Islet precursor cell (in vitro differentiated cells): ENCODE measurements around the gene CXCL17.
"Not testable (repeated sequence)": the region's sequence is repeated elsewhere in the genome, so short reads cannot be mapped to it uniquely, and the experiment has no call there.

Experiments used
- DNase-seq: peaks from one replicate; pipeline ENCODE4 v3.0.0-alpha.2; 2018

CXCL17 gene, protein sequence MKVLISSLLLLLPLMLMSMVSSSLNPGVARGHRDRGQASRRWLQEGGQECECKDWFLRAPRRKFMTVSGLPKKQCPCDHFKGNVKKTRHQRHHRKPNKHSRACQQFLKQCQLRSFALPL

DNA sequence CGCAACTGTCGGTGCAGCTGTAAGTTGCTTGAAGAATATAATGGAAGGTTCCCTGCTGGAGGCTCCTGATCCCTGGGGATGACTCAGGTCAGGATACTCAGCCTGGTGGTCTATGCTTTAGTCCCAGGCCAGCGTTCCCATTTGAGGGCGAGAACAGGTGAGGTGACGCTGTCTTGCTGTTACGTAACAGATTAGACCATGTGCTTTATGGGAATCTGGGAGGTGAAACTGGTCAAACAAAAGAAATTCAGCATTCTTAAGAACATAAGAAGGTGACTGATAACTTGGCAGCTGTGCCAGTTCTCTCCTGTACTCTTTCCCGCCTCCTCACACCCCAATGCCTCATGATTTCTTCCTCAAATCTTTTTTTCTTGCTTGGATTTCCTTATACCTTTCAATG, at the start of gene CXCL17:
CXCL17 (minus strand) TSS at position 114 of the 400 bp plus-strand sequence. CDS start 114 bp downstream, outside the sequence.
- DNase-seq, result no peak

DNA sequence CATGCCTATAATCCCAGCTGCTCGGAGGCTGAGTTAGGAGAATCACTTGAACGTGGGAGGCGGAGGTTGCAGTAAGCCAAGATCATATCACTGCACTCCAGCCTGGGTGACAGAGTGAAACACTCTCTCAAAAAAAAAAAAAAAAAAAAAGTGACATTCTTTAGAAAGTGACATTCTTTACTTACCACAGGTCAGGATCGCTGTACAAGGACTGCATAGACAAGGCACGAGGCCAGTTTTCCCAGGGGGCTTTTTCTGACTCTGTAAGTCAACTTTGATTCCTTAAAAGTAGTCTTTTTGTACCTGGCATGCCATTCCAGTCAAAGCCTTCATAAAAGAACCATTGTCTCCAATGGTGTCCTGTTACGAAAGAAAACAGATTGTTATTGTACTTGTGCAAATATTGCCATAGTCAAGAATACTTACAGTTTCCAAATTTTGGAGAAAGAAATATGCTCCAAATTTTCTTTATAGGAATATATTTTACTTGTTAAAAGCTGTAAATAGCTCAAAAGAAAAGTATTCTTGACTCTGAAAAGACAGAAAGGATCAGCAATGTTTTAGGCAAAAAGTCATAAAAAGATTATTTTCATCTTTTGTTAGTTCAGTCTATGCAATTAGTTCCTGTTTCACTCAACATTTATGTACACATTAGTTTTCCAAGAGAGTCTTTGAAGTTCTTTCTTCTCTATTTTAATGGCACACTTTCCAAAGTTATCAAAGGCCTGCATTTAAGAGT, 46.2 kb upstream of the CXCL17 start:
- peak; percentile 92 for DNase-seq

- no peak for DNase-seq
Observed at GRCh38 chr19:42487798-42488178, 45.0 kb upstream of the CXCL17 start.

DNA sequence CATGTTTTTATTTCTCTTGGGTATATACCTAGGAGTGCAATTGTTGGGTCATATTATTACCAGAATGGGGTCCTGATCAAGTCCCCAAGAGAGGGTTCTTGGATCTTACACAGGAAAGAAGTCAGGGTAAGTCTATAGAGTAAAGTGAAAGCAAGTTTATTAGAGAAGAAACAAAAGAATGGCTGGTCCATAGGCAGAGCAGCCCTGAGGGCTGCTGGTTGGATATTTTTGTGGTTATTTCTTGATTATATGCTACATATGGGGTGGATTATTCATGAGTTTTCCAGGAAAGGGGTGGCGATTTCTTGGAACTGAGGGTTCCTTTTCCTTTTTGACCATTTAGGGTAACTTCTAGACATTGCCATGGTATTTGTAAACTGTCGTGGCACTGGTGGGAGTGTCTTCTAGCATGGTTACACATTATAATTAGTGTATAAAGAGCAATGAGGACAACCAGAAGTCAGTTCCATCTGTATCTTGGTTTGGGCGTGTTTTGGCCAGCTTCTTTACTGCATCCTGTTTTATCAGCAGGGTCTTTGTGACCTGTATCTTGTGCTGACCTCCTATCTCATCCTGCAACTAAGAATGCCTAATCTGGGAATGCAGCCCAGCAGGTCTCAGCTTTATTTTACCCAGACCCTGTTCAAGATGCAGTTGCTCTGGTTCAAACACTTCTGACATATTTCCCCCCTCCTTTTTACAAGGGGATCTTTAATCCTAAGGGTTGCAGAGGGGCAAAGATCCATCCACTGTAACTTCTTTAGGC, 44.5 kb upstream of the CXCL17 start:
- DNase-seq, result peak; percentile 70

DNA sequence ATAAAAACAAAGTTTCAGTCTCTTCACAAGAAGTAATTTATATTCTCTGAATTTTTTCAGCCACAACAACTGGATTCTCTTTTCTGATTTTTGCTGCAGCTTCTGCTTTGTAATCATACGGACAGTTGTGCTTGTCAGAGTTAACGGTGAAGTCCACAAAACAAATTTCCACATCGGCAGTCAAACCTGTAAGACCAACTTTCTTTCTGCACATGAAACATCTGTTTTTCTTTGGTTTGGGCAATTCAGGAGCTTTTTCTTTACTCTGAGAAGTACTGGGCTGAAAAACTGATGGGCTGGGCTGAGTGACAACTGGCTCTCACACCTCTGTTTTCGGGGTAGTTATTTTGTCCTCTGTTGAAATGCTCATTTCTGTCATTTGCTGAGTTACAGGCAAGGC, 42.3 kb upstream of the CXCL17 start:
- DNase-seq, result not testable (repeated sequence)

DNA sequence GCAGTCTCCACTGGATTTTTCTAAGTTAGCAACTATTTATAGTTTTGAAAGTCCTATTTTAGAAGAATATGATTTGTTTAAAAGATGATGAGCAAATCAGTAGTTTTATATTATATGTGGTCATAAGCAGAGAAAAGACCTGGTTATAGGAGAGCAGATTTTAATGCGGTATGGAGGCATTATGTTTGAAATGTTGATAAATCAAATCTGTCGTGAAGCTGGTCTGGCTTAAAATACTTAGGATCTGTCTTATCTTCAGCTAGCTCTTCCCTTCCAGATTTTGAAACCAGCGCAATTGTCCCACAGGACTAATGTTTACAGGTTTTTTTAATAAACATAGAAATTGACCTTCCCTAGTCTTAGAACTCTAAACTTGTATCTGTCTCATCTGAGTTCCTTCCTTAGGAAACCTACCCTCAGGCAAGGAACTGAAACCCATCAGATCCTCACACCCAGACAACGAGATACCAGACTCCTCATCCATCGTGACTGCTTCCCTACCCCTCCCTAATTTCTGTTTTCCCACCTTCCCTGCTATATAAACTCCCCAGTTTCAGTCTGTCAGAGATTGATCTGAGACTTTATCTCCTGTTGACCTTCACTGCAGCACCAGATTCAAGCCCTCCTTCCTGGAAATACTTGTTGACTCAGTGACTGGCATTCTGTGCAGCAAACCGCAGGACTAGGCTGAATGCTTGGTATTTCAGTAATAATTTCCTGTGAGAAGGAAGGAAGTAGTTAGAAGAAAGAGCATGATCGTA, 37.8 kb upstream of the CXCL17 start:
- DNase-seq, result peak; percentile 84

GRCh38 chr19:42479736-42480135, 37.0 kb upstream of the CXCL17 start:
- peak; percentile 67 for DNase-seq

- DNase-seq, result no peak
Observed at GRCh38 chr19:42478765-42479311, 36.1 kb upstream of the CXCL17 start.

DNA sequence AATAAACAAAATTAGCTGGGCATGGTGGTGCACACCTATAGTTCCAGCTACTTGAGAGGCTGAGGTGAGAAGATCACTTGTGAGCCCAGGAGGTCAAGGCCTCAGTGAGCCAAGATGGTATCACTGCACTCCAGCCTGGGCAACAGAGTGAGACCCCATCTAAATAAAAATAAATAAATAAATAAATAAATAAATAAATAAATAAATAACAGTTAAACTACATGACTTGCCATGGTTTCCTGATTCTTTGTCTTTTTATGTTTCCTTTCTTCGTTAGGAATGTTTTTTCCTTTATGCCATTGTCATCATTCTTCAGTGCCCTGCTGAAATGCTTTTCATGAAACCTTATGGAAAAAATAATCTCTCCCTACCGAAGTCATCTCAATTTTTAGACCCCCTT, 35.2 kb upstream of the CXCL17 start:
- DNase-seq, result no peak

DNA sequence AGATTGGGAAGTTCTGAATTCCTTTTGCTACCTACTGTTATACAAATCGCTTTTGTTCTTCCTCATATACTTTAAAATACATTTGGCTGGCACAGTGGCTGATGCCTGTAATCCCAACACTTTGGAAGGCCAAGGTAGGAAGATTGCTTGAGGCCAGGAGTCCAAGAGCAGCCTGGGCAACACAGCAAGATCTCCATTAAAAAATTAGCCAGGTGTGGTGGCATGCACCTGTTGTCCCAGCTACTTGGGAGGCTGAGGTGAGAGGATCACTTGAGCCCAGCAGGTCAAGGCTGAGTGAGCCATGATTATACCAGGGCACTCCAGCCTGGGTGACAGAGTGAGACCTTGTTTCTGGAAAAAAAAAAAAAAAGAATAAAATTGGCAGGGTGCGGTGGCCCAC, 34.4 kb upstream of the CXCL17 start:
- DNase-seq, result no peak

DNA sequence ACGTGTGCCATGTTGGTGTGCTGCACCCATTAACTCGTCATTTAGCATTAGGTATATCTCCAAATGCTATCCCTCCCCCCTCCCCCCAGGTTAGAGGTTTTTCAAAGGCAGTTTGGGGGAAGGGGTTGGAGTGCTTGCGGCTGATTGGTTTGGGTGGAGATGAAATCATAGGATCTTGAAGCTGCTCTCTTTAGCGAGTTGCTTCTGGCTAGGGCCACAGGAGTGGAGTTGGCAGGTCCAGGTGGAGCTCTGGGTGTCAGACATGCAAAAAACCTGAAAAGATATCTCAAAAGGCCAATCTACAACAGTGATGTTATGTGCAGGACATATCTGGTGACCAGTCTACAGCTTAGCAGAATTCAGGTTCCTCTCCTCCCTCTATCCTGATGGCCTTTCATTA, 32.6 kb upstream of the CXCL17 start:
- DNase-seq, result no peak

DNA sequence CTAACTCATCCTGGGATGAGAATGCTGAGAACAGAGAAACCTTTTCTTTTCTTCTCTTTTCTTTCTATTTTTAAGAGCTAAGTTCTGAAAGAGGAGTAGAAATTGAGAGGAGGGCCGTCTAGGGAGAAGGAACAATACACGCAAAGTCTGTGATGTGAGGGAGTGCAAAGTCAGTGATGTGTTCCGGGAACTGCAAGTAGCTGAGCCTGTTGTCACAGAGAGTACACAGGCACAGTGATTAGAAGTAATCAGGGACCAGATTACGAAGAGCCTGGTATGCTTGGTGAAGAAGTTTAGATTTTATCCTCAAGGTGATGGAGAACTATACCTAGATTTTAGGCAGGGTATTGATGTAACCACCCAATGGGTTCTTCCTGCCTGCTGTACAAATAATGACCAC, 32.0 kb upstream of the CXCL17 start:
- no peak for DNase-seq

DNA sequence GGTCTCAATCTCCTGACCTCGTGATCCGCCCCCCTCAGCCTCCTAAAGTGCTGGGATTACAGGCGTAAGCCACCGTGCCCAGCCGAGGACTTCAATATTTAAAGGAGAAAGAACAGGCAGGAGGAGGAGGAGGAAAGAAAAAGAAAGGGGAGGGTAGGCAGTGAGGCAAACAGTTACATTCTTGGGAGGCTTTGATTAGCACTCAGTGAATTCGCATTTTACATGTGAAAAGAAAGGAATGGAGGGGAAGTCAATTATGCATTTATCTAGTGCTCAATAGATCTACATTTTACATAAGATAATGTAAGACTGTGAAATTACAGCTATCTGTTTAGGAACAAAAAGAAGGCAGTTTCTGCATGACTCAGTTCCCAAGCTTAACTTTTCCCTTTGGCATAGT, 30.9 kb upstream of the CXCL17 start:
- DNase-seq, result no peak

DNA sequence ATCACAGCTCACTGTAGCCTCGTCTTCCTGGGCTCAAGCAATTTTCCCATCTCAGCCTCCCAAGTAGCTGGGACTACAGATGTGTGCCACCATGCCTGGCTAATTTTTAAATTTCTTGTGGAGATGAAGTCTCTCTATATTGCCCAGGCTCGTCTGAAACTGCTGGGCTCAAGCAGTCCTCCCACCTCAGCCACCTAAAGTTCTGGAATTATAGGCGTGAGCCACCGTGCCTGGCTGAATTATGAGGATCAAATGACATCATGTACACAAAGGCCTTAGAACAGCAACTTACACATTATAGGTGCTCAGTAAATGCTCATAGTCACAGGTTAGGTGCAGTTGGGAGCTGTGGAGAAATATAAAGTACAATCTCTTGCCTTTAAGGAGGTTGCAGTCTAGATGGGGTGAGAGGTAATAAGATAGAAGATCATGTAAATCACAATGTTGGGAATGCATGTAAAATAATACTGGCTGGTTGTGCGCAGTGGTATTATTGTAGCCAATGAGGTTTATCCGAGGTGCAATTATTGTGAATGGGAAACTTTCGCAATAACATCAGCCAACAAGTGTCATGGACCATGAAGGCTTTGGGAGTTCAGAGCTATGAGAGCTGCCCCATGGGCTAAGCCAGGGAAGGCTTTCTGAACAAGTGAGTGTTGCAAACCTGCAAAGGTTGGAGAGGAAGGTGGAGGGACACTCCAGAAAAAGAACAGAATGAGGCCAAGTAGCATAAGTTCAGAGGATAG, 29.8 kb upstream of the CXCL17 start:
- DNase-seq, result no peak

DNA sequence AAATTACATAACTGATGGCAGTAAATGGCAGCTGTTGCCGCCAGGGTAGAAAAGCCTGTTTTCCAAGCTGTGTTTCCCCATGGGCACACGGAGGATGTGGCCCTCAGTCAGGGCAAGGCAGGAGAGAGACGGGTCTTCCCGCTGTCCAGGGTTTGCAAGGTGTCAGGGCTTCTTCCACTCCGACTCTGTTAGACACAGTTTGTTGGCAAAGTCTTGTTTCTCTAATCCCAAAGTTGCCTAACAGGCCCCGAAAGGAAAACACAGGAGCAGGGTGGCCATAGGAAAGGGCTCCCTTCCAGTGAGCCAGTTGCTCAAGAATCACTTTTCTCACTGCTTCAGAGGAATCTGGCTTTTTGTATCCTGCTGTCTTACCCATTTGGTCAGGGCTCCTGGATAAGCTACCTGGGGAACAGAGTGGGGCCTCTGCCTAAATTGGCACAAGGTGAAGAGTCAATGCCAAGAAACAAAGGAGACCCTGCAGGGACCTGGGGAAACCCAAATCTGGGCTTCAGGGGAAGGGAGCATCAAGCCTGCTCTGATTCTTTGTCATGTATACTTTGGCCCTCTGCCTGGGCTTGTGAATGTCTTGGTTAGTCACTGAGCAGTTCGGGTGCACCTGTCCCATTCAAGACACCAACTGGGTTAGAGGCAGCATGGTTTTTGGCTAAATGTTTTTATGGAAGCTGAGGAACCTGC, 29.0 kb upstream of the CXCL17 start:
- no peak for DNase-seq

GRCh38 chr19:42469311-42470235, 26.8 kb upstream of the CXCL17 start:
- peak; percentile 86 for DNase-seq

- DNase-seq, result peak; percentile 96
Observed at GRCh38 chr19:42468273-42468796, 25.6 kb upstream of the CXCL17 start.

DNA sequence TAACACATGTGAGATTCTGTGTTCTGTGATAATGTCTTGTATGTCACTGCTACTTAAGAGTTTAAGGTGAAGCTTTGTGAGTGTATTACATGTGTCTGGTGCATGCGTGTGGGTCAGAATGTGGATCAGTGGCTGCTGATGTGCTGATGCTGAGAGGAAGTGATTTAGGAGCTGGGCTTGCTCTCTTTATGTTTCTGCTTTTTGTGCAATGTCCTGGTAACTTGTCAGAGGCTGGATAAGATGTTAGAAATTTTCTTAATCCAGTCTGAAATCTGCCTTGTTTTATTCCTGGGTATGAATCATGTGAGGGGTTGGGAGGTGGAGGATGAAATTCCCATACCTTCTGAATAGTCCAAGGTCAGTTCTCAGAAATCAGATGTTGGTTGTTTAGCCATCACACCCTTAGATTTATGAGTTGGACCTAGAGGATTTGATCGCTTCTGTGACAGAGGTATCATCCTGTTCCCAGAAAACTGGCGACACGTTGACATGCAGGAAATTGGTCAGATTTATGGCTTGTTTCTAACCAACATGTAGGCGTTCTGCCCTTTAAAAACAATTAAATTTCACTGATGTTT, 24.5 kb upstream of the CXCL17 start:
- DNase-seq, result no peak

GRCh38 chr19:42466521-42467182, 23.9 kb upstream of the CXCL17 start:
- DNase-seq, result no peak
